ENCODE data around the gene PDE6C. TPM values are rescaled to one million over a fixed set of nuclear protein-coding genes. Genes with fewer than 3 reads are reported as not detected.

The PDE6C gene
- total RNA-seq, 1 experiment from 2014 or later: not detected

GRCh38 chr10:93608421-93608820 is 3.9 kb upstream of the PDE6C start:
- CTCF ChIA-PET: no interaction called here
- Mint-ChIP-seq H3K4me3 (ENCODE audit: low read depth, unreplicated experiment) (no peak overlapping the region), H3K27ac (ENCODE audit: unreplicated experiment) (no peak overlapping the region), H3K36me3 (ENCODE audit: insufficient read depth, unreplicated experiment) (no peaks in the 10 kb centered on the region), H3K4me1 (ENCODE audit: low read depth, unreplicated experiment) (no peaks in the 10 kb centered on the region), H3K9me3 (ENCODE audit: low read depth, unreplicated experiment) (no peaks in the 10 kb centered on the region), H3K27me3 (ENCODE audit: unreplicated experiment) (peaks cover 12% of the 10 kb centered on the region)
- intact Hi-C loops (cut with micrococcal nuclease; ENCODE audit: unreplicated experiment): no loop called here
- no peak for DNase-seq
- no TSS peak for BruUV-seq (replicated peaks)
- no peak for TF ChIP-seq CTCF (IDR thresholded peaks at IDR 0.05; ENCODE audit: unreplicated experiment)

- CTCF ChIA-PET: no interaction called here
- no peak overlapping the region for H3K4me3 Mint-ChIP-seq (ENCODE audit: low read depth, unreplicated experiment)
- H3K27ac Mint-ChIP-seq (ENCODE audit: unreplicated experiment): no peak overlapping the region
- intact Hi-C loops (cut with micrococcal nuclease; ENCODE audit: unreplicated experiment): no loop called here
- peaks cover 12% of the 10 kb centered on the region for H3K27me3 Mint-ChIP-seq (ENCODE audit: unreplicated experiment)
- no peak for DNase-seq
- BruUV-seq (replicated peaks): no TSS peak
- TF ChIP-seq CTCF (IDR thresholded peaks at IDR 0.05; ENCODE audit: unreplicated experiment): no peak
- no peaks in the 10 kb centered on the region for H3K9me3 Mint-ChIP-seq (ENCODE audit: low read depth, unreplicated experiment)
- no peaks in the 10 kb centered on the region for H3K4me1 Mint-ChIP-seq (ENCODE audit: low read depth, unreplicated experiment)
- no peaks in the 10 kb centered on the region for H3K36me3 Mint-ChIP-seq (ENCODE audit: insufficient read depth, unreplicated experiment)
These were observed 789 bp downstream of the PDE6C start for GRCh38 chr10:93613126-93613525.

GRCh38 chr10:93614101-93614825 is 1.9 kb downstream of the PDE6C start:
- Mint-ChIP-seq H3K27me3 (ENCODE audit: unreplicated experiment) (peaks cover 3% of the 10 kb centered on the region), H3K4me3 (ENCODE audit: low read depth, unreplicated experiment) (no peak overlapping the region), H3K36me3 (ENCODE audit: insufficient read depth, unreplicated experiment) (no peaks in the 10 kb centered on the region), H3K4me1 (ENCODE audit: low read depth, unreplicated experiment) (no peaks in the 10 kb centered on the region), H3K27ac (ENCODE audit: unreplicated experiment) (no peak overlapping the region), H3K9me3 (ENCODE audit: low read depth, unreplicated experiment) (no peaks in the 10 kb centered on the region)
- intact Hi-C loops (cut with micrococcal nuclease; ENCODE audit: unreplicated experiment): no loop called here
- no peak for TF ChIP-seq CTCF (IDR thresholded peaks at IDR 0.05; ENCODE audit: unreplicated experiment)
- no peak for DNase-seq
- no TSS peak for BruUV-seq (replicated peaks)
- CTCF ChIA-PET: no interaction called here

GRCh38 chr10:93615576-93616235 is 3.4 kb downstream of the PDE6C start:
- H3K4me1 Mint-ChIP-seq (ENCODE audit: low read depth, unreplicated experiment): no peaks in the 10 kb centered on the region
- TF ChIP-seq CTCF (IDR thresholded peaks at IDR 0.05; ENCODE audit: unreplicated experiment): no peak
- intact Hi-C loops (cut with micrococcal nuclease; ENCODE audit: unreplicated experiment): no loop called here
- CTCF ChIA-PET: no interaction called here
- no peak overlapping the region for H3K27ac Mint-ChIP-seq (ENCODE audit: unreplicated experiment)
- no peaks in the 10 kb centered on the region for H3K36me3 Mint-ChIP-seq (ENCODE audit: insufficient read depth, unreplicated experiment)
- H3K4me3 Mint-ChIP-seq (ENCODE audit: low read depth, unreplicated experiment): no peak overlapping the region
- H3K27me3 Mint-ChIP-seq (ENCODE audit: unreplicated experiment): peaks cover 4% of the 10 kb centered on the region
- H3K9me3 Mint-ChIP-seq (ENCODE audit: low read depth, unreplicated experiment): no peaks in the 10 kb centered on the region
- DNase-seq: no peak
- no TSS peak for BruUV-seq (replicated peaks)

Measured in Calu3 (cell line).